GM19351 (cell line): ENCODE results near the gene OR6P1.

ENCODE experiments used
- ATAC-seq: cut with Tn5 transposase; IDR thresholded peaks from one replicate; pipeline ENCODE4 v1.9.1; 2021; ENCODE audit warnings: mild to moderate bottlenecking, moderate library complexity; ENCODE audit not compliant: unreplicated experiment

The OR6P1 gene, protein sequence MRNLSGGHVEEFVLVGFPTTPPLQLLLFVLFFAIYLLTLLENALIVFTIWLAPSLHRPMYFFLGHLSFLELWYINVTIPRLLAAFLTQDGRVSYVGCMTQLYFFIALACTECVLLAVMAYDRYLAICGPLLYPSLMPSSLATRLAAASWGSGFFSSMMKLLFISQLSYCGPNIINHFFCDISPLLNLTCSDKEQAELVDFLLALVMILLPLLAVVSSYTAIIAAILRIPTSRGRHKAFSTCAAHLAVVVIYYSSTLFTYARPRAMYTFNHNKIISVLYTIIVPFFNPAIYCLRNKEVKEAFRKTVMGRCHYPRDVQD

GRCh38 chr1:158570480-158570879 lies at the start of gene OR6P1:
TSS of gene OR6P1 (minus strand) at chr1:158570580. CDS start at chr1:158563604, 6,976 bp downstream.
- no peak for ATAC-seq

- no peak for ATAC-seq
Measured at GRCh38 chr1:158613764-158614163, 43.4 kb upstream of the OR6P1 start.

DNA sequence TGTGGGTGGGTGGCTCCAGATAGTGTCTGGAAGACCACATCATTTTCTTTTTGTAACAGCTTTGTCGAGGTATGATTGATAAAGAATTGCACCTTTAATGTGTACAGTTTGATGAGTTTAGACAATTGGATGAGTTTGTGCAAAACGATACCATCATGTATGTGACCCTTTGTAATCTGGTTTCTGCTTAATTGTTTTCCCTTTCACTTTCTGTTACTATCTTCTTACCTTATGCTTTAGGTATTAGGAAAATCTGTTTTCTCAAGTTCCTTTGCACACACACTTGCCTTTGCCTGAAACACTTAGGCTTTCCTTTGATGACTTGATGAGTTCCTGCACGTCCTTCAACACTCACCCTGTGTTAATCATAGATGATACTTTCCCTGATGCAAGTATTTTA lies 41.5 kb upstream of the OR6P1 start:
- no peak for ATAC-seq

DNA sequence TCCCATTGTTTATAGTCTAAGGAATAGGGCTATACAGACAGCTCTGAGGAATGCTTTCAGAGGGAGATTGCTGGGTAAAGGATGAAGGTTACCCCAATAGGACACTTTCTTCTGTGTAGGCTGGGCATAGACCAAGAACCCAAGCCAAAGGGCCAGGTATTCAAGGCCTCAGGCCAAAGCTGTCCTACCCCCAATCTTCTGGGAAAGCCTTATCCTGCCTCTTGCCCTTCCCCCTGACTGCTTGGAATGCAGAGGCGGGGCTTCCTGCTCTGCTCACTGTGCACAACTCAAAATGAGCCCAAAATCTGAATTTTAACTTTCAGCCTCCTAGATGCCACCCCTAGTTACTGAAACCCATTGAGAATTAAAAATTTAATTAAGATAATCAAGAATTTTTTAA lies 36.9 kb upstream of the OR6P1 start:
- no peak for ATAC-seq

GRCh38 chr1:158604968-158605367 lies 34.6 kb upstream of the OR6P1 start, which contains the start of gene OR10Z1:
TSS of gene OR10Z1 (plus strand) at chr1:158605268. CDS start at chr1:158606439, 1,171 bp downstream.
- no peak for ATAC-seq

DNA sequence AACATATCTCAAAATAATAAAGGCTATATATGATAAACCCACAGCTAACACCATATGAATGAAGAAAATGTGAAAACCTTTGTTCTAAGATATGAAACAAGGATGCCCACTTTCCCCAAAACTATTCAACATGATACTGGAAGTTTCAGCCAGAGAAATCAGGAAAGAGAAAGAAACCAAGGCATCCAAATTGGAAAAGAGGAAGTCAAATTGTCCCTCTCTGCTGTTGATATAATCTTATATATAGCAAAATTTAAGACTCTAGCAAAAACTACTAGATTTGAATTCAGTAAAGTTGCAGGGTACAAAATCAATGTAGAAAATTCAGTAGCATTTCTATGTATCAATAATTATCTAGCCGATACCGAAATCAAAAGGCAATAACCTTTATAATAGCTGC lies 30.4 kb upstream of the OR6P1 start:
- no peak for ATAC-seq

DNA sequence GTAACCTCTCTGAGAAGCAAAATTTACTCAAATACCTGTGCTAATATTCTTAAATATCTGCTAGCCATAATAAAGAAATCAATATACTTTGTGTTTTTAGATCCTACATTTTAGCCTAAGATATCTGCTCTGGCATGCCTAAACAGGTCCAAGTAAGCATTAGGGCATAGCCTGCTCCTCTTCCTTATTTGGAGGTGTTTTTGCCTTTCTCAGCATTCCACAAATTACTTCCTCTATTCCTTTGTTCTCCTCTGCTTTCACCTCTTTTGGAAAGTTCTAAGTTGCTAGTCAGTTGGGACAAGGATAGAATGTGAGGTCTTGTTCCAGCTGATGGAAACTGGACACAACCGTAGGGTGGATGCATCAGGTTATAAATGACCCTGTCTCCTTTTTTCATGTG lies 16.6 kb upstream of the OR6P1 start:
- no peak for ATAC-seq

- no peak for ATAC-seq
Measured at GRCh38 chr1:158583962-158584361, 13.6 kb upstream of the OR6P1 start.

DNA sequence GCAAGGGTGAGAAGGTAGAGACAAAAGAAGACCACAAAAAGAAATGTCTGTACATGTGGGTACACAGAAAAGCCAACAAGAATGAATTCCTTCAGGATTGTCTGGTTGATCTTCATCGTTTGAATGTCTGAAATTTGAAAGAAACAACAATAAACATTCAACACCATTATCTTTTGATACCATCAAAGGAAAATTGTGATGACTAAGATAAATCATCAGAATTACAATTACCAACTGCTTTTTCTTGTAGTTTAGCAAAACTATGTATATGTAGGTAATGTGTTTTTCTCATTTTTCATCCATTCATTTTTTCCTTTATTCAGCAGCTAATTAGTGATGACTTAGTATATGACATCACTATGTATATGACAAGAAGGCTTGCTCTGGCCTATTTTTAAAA lies 9.4 kb upstream of the OR6P1 start, which contains the start of gene OR10X1:
OR10X1 (minus strand) TSS at position 167 of the 400 bp plus-strand sequence; CDS start at position 167, 0 bp downstream.
- ATAC-seq: no peak

DNA sequence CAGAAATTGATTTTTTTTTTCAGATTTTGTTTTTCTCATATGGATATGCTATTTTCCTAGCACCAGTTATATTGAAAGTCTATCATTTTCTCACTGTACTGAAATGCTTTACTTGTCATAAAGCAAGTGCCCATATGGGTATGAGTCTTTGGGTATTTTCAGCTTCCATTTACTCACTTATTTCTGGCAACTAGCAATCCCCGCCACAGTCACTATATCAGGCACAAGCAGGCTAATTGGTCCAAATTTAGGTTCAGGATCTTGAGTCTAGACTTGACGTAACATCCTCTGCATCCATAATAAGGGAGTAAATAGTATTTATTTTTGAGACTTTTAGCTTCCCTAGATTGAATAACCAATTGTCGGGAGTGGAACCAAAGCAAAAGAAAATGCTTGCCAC lies 7.2 kb upstream of the OR6P1 start:
- no peak for ATAC-seq

GRCh38 chr1:158572226-158572625 lies 1.8 kb upstream of the OR6P1 start:
- no peak for ATAC-seq

DNA sequence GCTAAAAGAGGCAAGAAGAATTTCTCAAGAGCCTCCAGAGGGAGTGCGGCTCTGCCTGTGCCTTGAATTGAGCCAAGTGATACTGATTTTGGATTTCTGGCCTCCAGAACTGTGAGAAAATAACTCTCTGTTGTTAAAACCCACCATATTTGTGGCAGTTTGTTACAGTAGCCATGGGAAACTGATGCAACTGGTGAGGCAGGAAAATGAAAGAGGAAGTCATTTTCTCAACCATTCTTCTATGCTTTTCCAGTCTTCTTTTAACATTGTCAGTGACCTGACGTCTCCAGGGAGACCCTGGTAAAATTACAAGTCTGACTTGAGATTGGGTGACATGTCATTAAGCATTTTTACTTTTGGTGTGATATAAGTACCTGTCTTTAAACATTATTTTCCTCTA lies 5.8 kb downstream of the OR6P1 start:
- no peak for ATAC-seq

GRCh38 chr1:158563853-158564252 lies 6.5 kb downstream of the OR6P1 start:
- no peak for ATAC-seq

DNA sequence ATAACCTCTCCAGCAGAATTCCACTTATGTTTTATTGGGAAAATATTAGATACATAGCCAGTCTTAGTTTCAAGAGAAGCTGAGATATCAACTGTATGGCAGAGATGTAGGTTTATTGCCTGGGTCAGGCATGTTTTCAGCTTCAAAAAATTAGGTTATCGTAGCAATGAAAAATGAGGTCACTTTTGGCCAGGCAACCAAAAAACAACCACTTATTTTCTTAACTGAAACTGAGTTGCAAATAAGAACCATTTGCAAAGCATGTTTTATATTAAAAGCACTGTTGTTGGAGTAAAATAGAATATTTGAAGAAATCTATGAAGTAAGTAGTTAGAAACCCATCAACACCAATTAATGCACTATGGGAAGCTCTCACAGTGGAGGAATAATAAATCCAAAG lies 10.7 kb downstream of the OR6P1 start:
- ATAC-seq: no peak

GRCh38 chr1:158554352-158554751 lies 16.0 kb downstream of the OR6P1 start, which contains the start of gene OR6Y1:
TSS of gene OR6Y1 (minus strand) at chr1:158554405. CDS start at chr1:158548105, 6,300 bp downstream.
- no peak for ATAC-seq

DNA sequence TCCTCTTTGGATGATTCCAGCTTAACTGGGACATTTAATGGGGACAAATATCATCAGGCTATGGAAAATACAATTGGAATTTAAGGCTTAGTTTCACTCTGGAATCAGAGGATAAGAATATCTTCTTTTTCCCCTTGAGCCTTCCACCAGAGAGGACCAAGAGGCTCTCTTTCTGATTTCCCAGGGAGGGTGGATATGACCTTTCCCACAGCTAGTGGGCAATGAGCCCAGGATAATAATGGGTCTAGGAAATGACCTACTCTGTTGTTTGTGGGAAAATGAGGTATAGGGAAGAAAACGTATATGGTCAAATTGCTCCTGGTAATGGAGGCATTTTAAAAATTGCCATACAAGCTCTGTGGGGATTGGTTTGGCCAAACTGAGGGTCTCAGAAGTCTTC lies 18.1 kb downstream of the OR6P1 start:
- no peak for ATAC-seq

GRCh38 chr1:158547533-158547932 lies 22.8 kb downstream of the OR6P1 start:
- no peak for ATAC-seq

DNA sequence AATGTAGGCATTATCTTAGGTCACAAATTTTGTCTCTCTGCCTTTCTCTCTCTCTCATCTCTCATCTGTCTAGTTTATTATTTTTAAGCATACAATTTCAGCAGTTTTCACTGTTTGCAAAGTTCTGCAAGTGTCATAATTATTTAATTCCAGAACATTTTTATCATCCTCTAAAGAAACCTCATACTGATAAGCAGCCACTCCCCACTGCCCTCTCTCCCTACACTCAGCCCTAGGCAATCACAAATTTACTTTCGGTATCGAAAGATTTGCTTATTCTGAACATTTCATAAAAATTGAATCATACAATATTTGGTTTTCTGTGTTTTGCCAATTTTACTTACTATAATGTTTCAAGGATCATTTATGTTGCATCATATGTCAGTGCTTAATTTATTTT lies 32.8 kb downstream of the OR6P1 start:
- ATAC-seq: no peak

- no peak for ATAC-seq
Measured at GRCh38 chr1:158534496-158534895, 35.9 kb downstream of the OR6P1 start.

DNA sequence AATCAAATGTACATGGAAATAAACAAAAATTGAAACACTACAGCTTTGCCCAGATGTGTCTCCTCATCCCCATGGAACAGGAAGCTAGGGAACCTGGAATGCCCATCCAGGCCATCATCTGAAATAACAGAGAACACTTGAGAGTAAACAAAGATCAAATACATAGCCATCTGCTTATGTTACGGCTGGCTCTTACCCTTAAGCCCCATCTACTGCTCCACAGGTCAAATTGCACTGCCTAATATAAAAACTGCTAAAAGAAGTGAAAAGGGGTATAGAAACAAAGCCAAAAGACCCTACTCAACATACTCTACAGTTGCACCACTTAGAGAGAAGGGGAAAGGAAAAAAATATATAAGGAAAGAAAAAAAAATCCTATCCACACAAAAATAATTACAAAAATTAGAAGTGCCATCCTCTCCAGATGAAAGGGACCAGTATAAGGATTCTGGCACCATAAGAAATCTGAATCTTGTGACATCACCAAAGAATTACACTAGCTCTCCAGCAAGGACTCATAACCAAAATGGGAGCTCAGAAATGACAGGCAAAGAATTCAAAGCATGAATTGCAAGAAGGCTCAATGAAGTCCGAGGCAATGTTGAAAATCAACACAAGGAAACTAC lies 43.1 kb downstream of the OR6P1 start:
- no peak for ATAC-seq

DNA sequence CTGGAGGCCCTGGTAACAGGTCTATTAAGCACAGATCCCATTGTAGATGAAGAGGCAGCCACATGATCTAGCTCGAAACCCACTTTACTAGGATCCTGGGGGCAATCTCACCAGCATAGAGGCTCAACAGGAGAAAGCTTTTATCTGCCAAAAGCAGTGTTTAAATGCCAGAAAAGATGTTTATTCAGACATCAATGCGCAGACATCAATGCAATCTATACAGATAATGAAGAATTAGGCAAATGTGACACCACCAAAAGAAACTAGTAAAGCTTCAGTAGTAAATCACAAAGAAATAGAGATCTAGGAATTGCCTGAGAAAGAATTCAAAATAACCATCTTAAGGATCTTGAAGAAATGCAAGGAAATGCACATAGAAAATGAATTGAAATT lies 48.7 kb downstream of the OR6P1 start:
- no peak for ATAC-seq

DNA sequence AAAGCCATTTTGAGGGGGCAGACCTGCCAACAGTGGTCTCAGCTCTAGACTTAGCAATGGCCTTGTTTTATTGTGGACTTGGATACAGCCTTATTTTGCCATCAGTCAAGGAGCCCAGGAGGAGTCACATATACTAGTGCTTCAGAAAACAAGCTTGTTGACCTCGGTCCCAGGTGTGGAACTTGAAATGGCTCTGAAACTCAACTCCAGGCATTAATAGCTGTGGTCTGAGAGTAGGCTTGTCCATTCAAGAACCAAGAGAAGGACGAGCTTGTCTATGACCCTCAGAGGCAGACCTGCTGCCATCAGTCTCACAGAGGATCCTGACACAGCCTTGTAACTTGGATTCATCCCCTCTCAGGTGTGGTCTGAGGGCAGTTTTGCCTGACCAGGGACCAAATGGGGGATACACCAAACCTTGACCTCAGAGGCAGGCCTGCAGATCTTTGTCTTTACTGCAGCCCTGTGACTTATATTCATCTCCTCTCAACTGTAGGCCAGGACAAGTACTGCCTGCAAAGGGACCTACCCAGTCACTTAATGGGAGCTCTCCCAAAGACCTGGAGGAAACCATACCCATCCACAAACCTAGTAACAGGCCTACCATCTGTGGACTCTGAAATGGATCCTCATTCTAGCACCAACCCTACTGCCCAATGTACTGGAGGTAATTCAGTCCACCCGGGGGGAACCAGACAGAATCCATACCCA lies 49.3 kb downstream of the OR6P1 start:
- no peak for ATAC-seq
